HG02938 (cell line): ENCODE data around the gene SEC16A.

Experiments
- ATAC-seq: cut with Tn5 transposase; IDR thresholded peaks from one replicate; pipeline ENCODE4 v1.9.1; 2021; ENCODE audit warnings: mild to moderate bottlenecking, moderate library complexity; ENCODE audit not compliant: unreplicated experiment

Gene SEC16A

GRCh38 chr9:136470792-136471469, 11.9 kb downstream of the SEC16A start:
- no peak for ATAC-seq

- no peak for ATAC-seq
Observed at GRCh38 chr9:136470356-136470755, 12.5 kb downstream of the SEC16A start.

GRCh38 chr9:136467766-136468165, 15.1 kb downstream of the SEC16A start:
- ATAC-seq, result no peak

GRCh38 chr9:136466155-136466541, 16.7 kb downstream of the SEC16A start:
- ATAC-seq, result no peak

- no peak for ATAC-seq
Observed at GRCh38 chr9:136465500-136466154, 17.2 kb downstream of the SEC16A start.

GRCh38 chr9:136464241-136464640, 18.6 kb downstream of the SEC16A start:
- no peak for ATAC-seq

- no peak for ATAC-seq
Observed at GRCh38 chr9:136463578-136463977, 19.3 kb downstream of the SEC16A start.

GRCh38 chr9:136462664-136463063, 20.2 kb downstream of the SEC16A start:
- no peak for ATAC-seq

GRCh38 chr9:136460772-136461325, 22.0 kb downstream of the SEC16A start:
- no peak for ATAC-seq

- ATAC-seq, result no peak
Observed at GRCh38 chr9:136459425-136459824, 23.4 kb downstream of the SEC16A start.

GRCh38 chr9:136457326-136457725, 25.5 kb downstream of the SEC16A start:
- no peak for ATAC-seq

GRCh38 chr9:136456258-136456657, 26.6 kb downstream of the SEC16A start:
- no peak for ATAC-seq

- ATAC-seq, result no peak
Observed at GRCh38 chr9:136455043-136456002, 27.5 kb downstream of the SEC16A start.

- ATAC-seq, result no peak
Observed at GRCh38 chr9:136454026-136454796, 28.6 kb downstream of the SEC16A start.

- ATAC-seq, result no peak
Observed at GRCh38 chr9:136453326-136453725, 29.5 kb downstream of the SEC16A start.

- ATAC-seq, result no peak
Observed at GRCh38 chr9:136451221-136451877, 31.5 kb downstream of the SEC16A start.

GRCh38 chr9:136448655-136449054, 34.2 kb downstream of the SEC16A start:
- ATAC-seq, result no peak

- no peak for ATAC-seq
Observed at GRCh38 chr9:136447173-136447778, 35.6 kb downstream of the SEC16A start.

GRCh38 chr9:136445799-136446198, 37.0 kb downstream of the SEC16A start:
- no peak for ATAC-seq

- ATAC-seq, result no peak
Observed at GRCh38 chr9:136444102-136444501, 38.7 kb downstream of the SEC16A start.
